Measurements from ENCODE around the gene MOB3A. TPM values are rescaled to one million over a fixed set of nuclear protein-coding genes. Genes with fewer than 3 reads are reported as not detected.
"Not testable (repeated sequence)": the region's sequence is repeated elsewhere in the genome, so short reads cannot be mapped to it uniquely, and the experiment has no call there.

Gene MOB3A
- total and polyA plus RNA-seq, 2 donors (not counting 1 experiment from before 2014, with no cell fraction given): 17.2 to 34.8 TPM

- Histone ChIP-seq H2AFZ (ENCODE audit: low read length) (no peak overlapping the region), H3K4me3 (replicated peaks in 1 of 4; ENCODE audit: control extremely low read depth in 1 of 4, insufficient read depth in 1 of 4, low read depth in 3 of 4, low read length in 4 of 4) (peak overlapping the region; percentile 16 to 54 (median 38)), H3K27ac (ENCODE audit: insufficient read depth, low read length) (no peak overlapping the region), H4K20me1 (ENCODE audit: control insufficient read depth, extremely low read depth, insufficient read depth, low read length) (no peaks in the 10 kb centered on the region), H3K4me2 (ENCODE audit: extremely low read depth, insufficient read depth, low read length) (peak overlapping the region; percentile 61), H3K9ac (ENCODE audit: insufficient read depth, low read length) (no peak overlapping the region), H3K36me3 (ENCODE audit: control insufficient read depth, insufficient read depth, low read length) (peaks cover 24% of the 10 kb centered on the region), H3K9me3 (ENCODE audit: control insufficient read depth, insufficient read depth, low read depth, low read length) (no peaks in the 10 kb centered on the region), H3K4me1 (ENCODE audit: control insufficient read depth, extremely low read depth, insufficient read depth, low read length) (no peaks in the 10 kb centered on the region), H3K79me2 (ENCODE audit: control insufficient read depth, insufficient read depth, low read length) (peaks cover 32% of the 10 kb centered on the region), H3K27me3 (ENCODE audit: control insufficient read depth, insufficient read depth, low read length) (no peaks in the 10 kb centered on the region)
- DNase-seq (ENCODE audit: low read depth in 2 of 2): no peak
- no peak for TF ChIP-seq EZH2 (IDR thresholded peaks at IDR 0.05; ENCODE audit: low read length, missing control alignments)
- TF ChIP-seq, protein P1, sequence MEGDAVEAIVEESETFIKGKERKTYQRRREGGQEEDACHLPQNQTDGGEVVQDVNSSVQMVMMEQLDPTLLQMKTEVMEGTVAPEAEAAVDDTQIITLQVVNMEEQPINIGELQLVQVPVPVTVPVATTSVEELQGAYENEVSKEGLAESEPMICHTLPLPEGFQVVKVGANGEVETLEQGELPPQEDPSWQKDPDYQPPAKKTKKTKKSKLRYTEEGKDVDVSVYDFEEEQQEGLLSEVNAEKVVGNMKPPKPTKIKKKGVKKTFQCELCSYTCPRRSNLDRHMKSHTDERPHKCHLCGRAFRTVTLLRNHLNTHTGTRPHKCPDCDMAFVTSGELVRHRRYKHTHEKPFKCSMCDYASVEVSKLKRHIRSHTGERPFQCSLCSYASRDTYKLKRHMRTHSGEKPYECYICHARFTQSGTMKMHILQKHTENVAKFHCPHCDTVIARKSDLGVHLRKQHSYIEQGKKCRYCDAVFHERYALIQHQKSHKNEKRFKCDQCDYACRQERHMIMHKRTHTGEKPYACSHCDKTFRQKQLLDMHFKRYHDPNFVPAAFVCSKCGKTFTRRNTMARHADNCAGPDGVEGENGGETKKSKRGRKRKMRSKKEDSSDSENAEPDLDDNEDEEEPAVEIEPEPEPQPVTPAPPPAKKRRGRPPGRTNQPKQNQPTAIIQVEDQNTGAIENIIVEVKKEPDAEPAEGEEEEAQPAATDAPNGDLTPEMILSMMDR (conservative IDR thresholded peaks at IDR 0.05 in 1 of 2, IDR thresholded peaks at IDR 0.05 in 1 of 2; ENCODE audit: low read depth in 1 of 2, low read length in 2 of 2): no peak
Measured at GRCh38 chr19:2097203-2097885, 1.2 kb upstream of the MOB3A start.

- Histone ChIP-seq H3K27me3 (ENCODE audit: control insufficient read depth, insufficient read depth, low read length) (no peaks in the 10 kb centered on the region), H3K79me2 (ENCODE audit: control insufficient read depth, insufficient read depth, low read length) (peaks cover 36% of the 10 kb centered on the region), H3K4me3 (replicated peaks in 1 of 4; ENCODE audit: control extremely low read depth in 1 of 4, insufficient read depth in 1 of 4, low read depth in 3 of 4, low read length in 4 of 4) (peak within 1 kb of the TSS; percentile 53 to 71 (median 65)), H4K20me1 (ENCODE audit: control insufficient read depth, extremely low read depth, insufficient read depth, low read length) (no peaks in the 10 kb centered on the region), H3K9me3 (ENCODE audit: control insufficient read depth, insufficient read depth, low read depth, low read length) (no peaks in the 10 kb centered on the region), H3K9ac (ENCODE audit: insufficient read depth, low read length) (peak within 1 kb of the TSS; percentile 90), H3K36me3 (ENCODE audit: control insufficient read depth, insufficient read depth, low read length) (peaks cover 20% of the 10 kb centered on the region), H3K4me1 (ENCODE audit: control insufficient read depth, extremely low read depth, insufficient read depth, low read length) (no peaks in the 10 kb centered on the region), H3K4me2 (ENCODE audit: extremely low read depth, insufficient read depth, low read length) (peak within 1 kb of the TSS; percentile 61), H3K27ac (ENCODE audit: insufficient read depth, low read length) (peak within 1 kb of the TSS; percentile 73), H2AFZ (ENCODE audit: low read length) (no peak within 1 kb of the TSS)
- DNase-seq (ENCODE audit: low read depth in 2 of 2): peak; percentile 90 to 98
- TF ChIP-seq, protein P1 (conservative IDR thresholded peaks at IDR 0.05 in 1 of 2, IDR thresholded peaks at IDR 0.05 in 1 of 2; ENCODE audit: low read depth in 1 of 2, low read length in 2 of 2): peak in 1 of 2 donors; percentile 40
- TF ChIP-seq EZH2 (IDR thresholded peaks at IDR 0.05; ENCODE audit: low read length, missing control alignments): no peak
Measured at GRCh38 chr19:2096480-2097202, 515 bp upstream of the MOB3A start, which contains the start of gene IZUMO4. Gene IZUMO4, plus strand, starts transcription at chr19:2096915. Its CDS starts 31 bp downstream, at chr19:2096946.

DNA sequence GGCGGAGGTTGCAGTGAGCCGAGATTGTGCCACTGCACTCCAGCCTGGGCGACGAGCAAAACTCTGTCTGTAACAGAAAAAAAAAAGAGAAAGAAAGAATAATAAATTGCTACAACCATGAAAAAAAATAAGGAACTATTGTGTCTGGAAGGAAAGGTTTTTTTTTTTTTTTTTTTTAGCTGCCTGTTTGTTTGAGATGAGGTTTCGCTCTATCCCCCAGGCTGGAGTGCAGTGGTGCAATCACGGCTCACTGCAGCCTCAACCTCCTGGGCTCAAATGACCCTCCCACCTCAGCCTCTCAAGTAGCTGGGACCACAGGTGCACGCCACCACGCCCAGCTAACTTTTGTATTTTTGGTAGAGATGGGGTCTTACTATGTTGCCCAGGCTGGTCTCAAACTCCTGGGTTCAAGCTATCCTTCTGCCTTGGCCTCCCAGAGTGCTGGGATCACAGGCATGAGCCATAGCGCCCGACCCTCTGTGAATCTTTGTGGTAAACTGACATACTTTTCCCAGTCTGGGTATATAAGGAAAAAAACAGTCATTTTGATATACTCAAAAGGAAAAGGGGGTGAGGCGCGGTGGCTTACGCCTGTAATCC lies 4.1 kb downstream of the MOB3A start:
- H3K27ac ChIP-seq (ENCODE audit: insufficient read depth, low read length): peak overlapping the region; percentile 14
- H3K9me3 ChIP-seq (ENCODE audit: control insufficient read depth, insufficient read depth, low read depth, low read length); H3K4me3 ChIP-seq (replicated peaks in 1 of 4; ENCODE audit: control extremely low read depth in 1 of 4, insufficient read depth in 1 of 4, low read depth in 3 of 4, low read length in 4 of 4); H3K27me3 ChIP-seq (ENCODE audit: control insufficient read depth, insufficient read depth, low read length); H3K4me2 ChIP-seq (ENCODE audit: extremely low read depth, insufficient read depth, low read length); DNase-seq (ENCODE audit: low read depth in 2 of 2); H2AFZ ChIP-seq (ENCODE audit: low read length); H4K20me1 ChIP-seq (ENCODE audit: control insufficient read depth, extremely low read depth, insufficient read depth, low read length); H3K9ac ChIP-seq (ENCODE audit: insufficient read depth, low read length); H3K36me3 ChIP-seq (ENCODE audit: control insufficient read depth, insufficient read depth, low read length): not testable (repeated sequence)
- H3K4me1 ChIP-seq (ENCODE audit: control insufficient read depth, extremely low read depth, insufficient read depth, low read length): peaks cover 14% of the 10 kb centered on the region
- H3K79me2 ChIP-seq (ENCODE audit: control insufficient read depth, insufficient read depth, low read length): peaks cover 59% of the 10 kb centered on the region
